ENCODE data around the gene TCHH. TPM values are rescaled to one million over a fixed set of nuclear protein-coding genes. Genes with fewer than 3 reads are reported as not detected.

The TCHH gene
- total and polyA plus RNA-seq, 2 of the 13 experiments (the other 11 are each of a cell fraction or from before 2014, with no cell fraction given), result not detected

- POLR2A ChIA-PET, result no interaction called here
- Histone ChIP-seq H4K20me1 (ENCODE audit: insufficient read depth, low read length) (no peaks in the 10 kb centered on the region), H2AFZ (ENCODE audit: low read length) (no peak overlapping the region), H3K4me2 (ENCODE audit: low read depth, low read length) (no peak overlapping the region), H3K9me3 (ENCODE audit: low read length) (no peaks in the 10 kb centered on the region), H3K27me3 (ENCODE audit: control insufficient read depth in 1 of 2, insufficient read depth in 2 of 2, low read length in 2 of 2) (peaks cover 5 to 50% of the 10 kb centered on the region in 2 experiments; a peak in 3 of 5 replicates), H3K9ac (ENCODE audit: insufficient read depth, low read depth, low read length) (no peak overlapping the region), H3K36me3 (replicated peaks in 1 of 2; ENCODE audit: control insufficient read depth in 1 of 2, insufficient read depth in 2 of 2, low read length in 2 of 2) (no peaks in the 10 kb centered on the region), H3K4me1 (ENCODE audit: insufficient read depth, low read length) (no peaks in the 10 kb centered on the region), H3K4me3 (replicated peaks in 1 of 3; ENCODE audit: insufficient read depth in 1 of 3, low read depth in 2 of 3, low read length in 3 of 3) (no peak overlapping the region), H3K27ac (ENCODE audit: extremely low read length, insufficient read depth, low read length) (no peak overlapping the region), H3K79me2 (ENCODE audit: insufficient read depth, low read length) (no peaks in the 10 kb centered on the region)
- ATAC-seq (no peak), FAIRE-seq (no peak), DNase-seq (ENCODE audit: low spot score) (no peak)
- CTCF ChIA-PET (ENCODE audit: low intra/inter-chr PET ratio, low total read pairs), result no interaction called here
- TF ChIP-seq, protein P1, sequence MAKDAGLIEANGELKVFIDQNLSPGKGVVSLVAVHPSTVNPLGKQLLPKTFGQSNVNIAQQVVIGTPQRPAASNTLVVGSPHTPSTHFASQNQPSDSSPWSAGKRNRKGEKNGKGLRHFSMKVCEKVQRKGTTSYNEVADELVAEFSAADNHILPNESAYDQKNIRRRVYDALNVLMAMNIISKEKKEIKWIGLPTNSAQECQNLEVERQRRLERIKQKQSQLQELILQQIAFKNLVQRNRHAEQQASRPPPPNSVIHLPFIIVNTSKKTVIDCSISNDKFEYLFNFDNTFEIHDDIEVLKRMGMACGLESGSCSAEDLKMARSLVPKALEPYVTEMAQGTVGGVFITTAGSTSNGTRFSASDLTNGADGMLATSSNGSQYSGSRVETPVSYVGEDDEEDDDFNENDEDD (CRISPR knock-in tag; IDR thresholded peaks at IDR 0.05; ENCODE audit: borderline replicate concordance), result no peak
- TF ChIP-seq E2F2 (CRISPR knock-in tag; IDR thresholded peaks at IDR 0.05; ENCODE audit: borderline replicate concordance), result no peak
- TF ChIP-seq MBD4 (IDR thresholded peaks at IDR 0.05; ENCODE audit: borderline replicate concordance, low read length), result no peak
- no peak for TF ChIP-seq SMAD1 (CRISPR knock-in tag; IDR thresholded peaks at IDR 0.05; ENCODE audit: borderline replicate concordance, low read depth)
- TF ChIP-seq ZNF605 (CRISPR knock-in tag; IDR thresholded peaks at IDR 0.05), result no peak
- no peak for TF ChIP-seq ZNF121 (CRISPR knock-in tag; IDR thresholded peaks at IDR 0.05)
- TF ChIP-seq ATAD3A (CRISPR knock-in tag; IDR thresholded peaks at IDR 0.05), result no peak
- no peak for TF ChIP-seq HOXA9 (CRISPR knock-in tag; IDR thresholded peaks at IDR 0.05; ENCODE audit: borderline replicate concordance)
- TF ChIP-seq AHR (CRISPR knock-in tag; IDR thresholded peaks at IDR 0.05), result no peak
- no peak for TF ChIP-seq MLX (CRISPR knock-in tag; IDR thresholded peaks at IDR 0.05)
- TF ChIP-seq ZNF891 (CRISPR knock-in tag; IDR thresholded peaks at IDR 0.05), result no peak
- no peak for TF ChIP-seq RCOR2 (CRISPR knock-in tag; IDR thresholded peaks at IDR 0.05)
- TF ChIP-seq, protein P2, sequence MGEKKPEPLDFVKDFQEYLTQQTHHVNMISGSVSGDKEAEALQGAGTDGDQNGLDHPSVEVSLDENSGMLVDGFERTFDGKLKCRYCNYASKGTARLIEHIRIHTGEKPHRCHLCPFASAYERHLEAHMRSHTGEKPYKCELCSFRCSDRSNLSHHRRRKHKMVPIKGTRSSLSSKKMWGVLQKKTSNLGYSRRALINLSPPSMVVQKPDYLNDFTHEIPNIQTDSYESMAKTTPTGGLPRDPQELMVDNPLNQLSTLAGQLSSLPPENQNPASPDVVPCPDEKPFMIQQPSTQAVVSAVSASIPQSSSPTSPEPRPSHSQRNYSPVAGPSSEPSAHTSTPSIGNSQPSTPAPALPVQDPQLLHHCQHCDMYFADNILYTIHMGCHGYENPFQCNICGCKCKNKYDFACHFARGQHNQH (CRISPR knock-in tag; IDR thresholded peaks at IDR 0.05), result no peak
- TF ChIP-seq, protein P3, sequence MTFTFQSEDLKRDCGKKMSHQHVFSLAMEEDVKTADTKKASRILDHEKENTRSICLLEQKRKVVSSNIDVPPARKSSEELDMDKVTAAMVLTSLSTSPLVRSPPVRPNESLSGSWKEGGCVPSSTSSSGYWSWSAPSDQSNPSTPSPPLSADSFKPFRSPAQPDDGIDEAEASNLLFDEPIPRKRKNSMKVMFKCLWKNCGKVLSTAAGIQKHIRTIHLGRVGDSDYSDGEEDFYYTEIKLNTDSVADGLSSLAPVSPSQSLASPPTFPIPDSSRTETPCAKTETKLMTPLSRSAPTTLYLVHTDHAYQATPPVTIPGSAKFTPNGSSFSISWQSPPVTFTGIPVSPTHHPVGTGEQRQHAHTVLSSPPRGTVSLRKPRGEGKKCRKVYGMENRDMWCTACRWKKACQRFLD (CRISPR knock-in tag; IDR thresholded peaks at IDR 0.05; ENCODE audit: borderline replicate concordance), result no peak
- TF ChIP-seq ZNF10 (CRISPR knock-in tag; IDR thresholded peaks at IDR 0.05; ENCODE audit: borderline replicate concordance, low read depth), result no peak
- no peak for TF ChIP-seq IRF2 (CRISPR knock-in tag; IDR thresholded peaks at IDR 0.05)
- no TSS peak for BruUV-seq (replicated peaks)
- intact Hi-C loops (cut with micrococcal nuclease; ENCODE audit: unreplicated experiment) (no loop called here), in situ Hi-C loops (cut with HindIII; ENCODE audit: extremely low pct_ligation_motif_present, low pct_unique_long_range_greater_than_20kb) (no loop called here)
- WGBS (ENCODE audit: low lambda C conversion rate), result 25% methylated on average over 13 of the region's 13 CpGs
Observed at GRCh38 chr1:152112885-152113432, 2.3 kb downstream of the TCHH start.
